ENCODE results near the gene PAQR3. TPM values are rescaled to one million over a fixed set of nuclear protein-coding genes. Genes with fewer than 3 reads are reported as not detected.

The PAQR3 gene
- total and polyA plus RNA-seq, 11 donors: 1.9 to 14.1 (median 8.5) TPM

DNA sequence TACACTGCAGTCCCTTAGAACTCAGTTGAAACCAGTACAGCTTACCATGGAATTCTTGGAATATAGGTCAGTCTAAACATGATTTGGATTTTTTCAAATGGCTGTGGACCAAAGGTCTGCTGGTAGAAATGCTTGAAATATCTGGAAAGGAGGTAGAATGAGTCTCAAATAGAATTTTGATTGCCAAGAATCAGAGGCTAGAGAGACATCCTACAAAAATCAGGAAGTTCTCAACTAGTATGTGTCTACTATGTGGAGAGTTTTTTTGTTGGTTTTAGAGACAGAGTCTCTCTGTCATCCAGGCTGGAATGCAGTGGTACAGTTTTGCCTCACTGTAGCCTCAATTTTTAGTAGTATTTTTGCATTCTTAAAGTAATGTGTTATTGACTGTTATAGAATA lies 53.6 kb downstream of the PAQR3 start:
- DNase-seq (no peak), ATAC-seq (no peak)
- H3K4me1 ChIP-seq: peaks cover 0 to 7% (median 0%) of the 10 kb centered on the region in 12 donors
- H3K4me3 ChIP-seq: no peak overlapping the region
- TF ChIP-seq POLR2A (IDR thresholded peaks at IDR 0.05): no peak
- TF ChIP-seq, protein P1, sequence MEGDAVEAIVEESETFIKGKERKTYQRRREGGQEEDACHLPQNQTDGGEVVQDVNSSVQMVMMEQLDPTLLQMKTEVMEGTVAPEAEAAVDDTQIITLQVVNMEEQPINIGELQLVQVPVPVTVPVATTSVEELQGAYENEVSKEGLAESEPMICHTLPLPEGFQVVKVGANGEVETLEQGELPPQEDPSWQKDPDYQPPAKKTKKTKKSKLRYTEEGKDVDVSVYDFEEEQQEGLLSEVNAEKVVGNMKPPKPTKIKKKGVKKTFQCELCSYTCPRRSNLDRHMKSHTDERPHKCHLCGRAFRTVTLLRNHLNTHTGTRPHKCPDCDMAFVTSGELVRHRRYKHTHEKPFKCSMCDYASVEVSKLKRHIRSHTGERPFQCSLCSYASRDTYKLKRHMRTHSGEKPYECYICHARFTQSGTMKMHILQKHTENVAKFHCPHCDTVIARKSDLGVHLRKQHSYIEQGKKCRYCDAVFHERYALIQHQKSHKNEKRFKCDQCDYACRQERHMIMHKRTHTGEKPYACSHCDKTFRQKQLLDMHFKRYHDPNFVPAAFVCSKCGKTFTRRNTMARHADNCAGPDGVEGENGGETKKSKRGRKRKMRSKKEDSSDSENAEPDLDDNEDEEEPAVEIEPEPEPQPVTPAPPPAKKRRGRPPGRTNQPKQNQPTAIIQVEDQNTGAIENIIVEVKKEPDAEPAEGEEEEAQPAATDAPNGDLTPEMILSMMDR (IDR thresholded peaks at IDR 0.05): no peak
- H3K27ac ChIP-seq: no peak overlapping the region
- intact Hi-C loops (cut with DNase I): no loop called here
- no peaks in the 10 kb centered on the region for H3K9me3 ChIP-seq
- peaks cover 0 to 58% (median 34%) of the 10 kb centered on the region in 9 donors for H3K36me3 ChIP-seq
- H3K27me3 ChIP-seq: no peaks in the 10 kb centered on the region

DNA sequence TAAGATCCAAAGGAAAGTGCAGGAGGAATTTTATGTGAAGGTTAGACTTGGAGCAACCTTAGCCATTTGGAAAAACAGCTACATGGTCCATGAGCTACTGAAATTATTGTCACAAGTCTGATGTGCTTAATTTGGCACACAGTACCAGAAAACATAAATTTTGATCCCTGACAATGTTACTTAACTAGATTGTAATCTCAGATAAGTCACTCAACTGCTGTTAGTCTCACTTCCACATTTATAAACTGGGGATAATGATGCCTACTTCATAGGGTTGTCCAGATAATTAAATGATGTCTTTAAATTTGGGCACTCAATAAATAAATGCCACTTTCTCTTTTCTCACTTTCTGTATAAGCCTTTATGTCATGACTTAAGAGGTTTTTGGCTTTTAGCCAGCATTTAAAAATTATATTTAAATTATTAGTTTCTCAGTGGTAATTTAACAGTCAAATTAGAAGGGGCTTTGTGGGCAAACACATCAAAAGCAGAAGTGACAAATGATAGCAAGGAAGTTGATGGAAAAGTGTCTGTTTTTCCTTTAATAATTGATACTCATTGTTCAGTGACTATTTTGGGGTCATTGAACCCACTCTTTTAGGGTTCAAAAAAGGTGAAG lies 58.3 kb downstream of the PAQR3 start:
- H3K9me3 ChIP-seq: no peaks in the 10 kb centered on the region
- ATAC-seq (no peak), DNase-seq (no peak)
- no peak for TF ChIP-seq POLR2A (IDR thresholded peaks at IDR 0.05)
- TF ChIP-seq, protein P1 (IDR thresholded peaks at IDR 0.05): no peak
- H3K36me3 ChIP-seq: peaks cover 0 to 70% (median 55%) of the 10 kb centered on the region in 9 donors
- intact Hi-C loops (cut with DNase I): no loop called here
- H3K4me1 ChIP-seq: no peaks in the 10 kb centered on the region
- H3K27me3 ChIP-seq: no peaks in the 10 kb centered on the region
- no peak overlapping the region for H3K4me3 ChIP-seq
- H3K27ac ChIP-seq: no peak overlapping the region

DNA sequence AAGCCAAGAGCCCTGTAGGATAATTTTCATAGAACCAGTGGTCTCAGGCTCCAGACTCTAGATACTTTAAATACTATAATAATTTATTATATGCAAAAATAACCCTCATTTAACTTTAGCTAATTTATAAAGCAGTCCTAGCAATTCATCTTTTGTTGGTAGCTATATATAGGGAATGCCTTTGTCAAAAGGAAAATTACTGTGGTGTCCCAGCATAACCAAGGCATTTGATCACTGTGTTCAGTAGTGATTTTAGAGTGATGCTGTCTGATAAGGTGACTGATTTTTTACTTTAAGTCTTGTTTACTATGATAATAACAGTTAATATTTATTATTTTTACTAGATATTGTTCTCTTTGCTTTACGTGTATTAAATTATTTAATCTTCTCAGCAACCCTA lies 61.2 kb downstream of the PAQR3 start:
- Histone ChIP-seq H3K4me1 (no peaks in the 10 kb centered on the region), H3K27ac (no peak overlapping the region), H3K27me3 (no peaks in the 10 kb centered on the region), H3K4me3 (no peak overlapping the region), H3K36me3 (peaks cover 0 to 82% (median 68%) of the 10 kb centered on the region in 9 donors), H3K9me3 (no peaks in the 10 kb centered on the region)
- ATAC-seq (no peak), DNase-seq (no peak)
- TF ChIP-seq, protein P1 (IDR thresholded peaks at IDR 0.05): no peak
- TF ChIP-seq POLR2A (IDR thresholded peaks at IDR 0.05): no peak
- WGBS, 4 donors: 98 to 100% (median 98%) methylated on average over 1 of the region's 1 CpG
- intact Hi-C loops (cut with DNase I): no loop called here

DNA sequence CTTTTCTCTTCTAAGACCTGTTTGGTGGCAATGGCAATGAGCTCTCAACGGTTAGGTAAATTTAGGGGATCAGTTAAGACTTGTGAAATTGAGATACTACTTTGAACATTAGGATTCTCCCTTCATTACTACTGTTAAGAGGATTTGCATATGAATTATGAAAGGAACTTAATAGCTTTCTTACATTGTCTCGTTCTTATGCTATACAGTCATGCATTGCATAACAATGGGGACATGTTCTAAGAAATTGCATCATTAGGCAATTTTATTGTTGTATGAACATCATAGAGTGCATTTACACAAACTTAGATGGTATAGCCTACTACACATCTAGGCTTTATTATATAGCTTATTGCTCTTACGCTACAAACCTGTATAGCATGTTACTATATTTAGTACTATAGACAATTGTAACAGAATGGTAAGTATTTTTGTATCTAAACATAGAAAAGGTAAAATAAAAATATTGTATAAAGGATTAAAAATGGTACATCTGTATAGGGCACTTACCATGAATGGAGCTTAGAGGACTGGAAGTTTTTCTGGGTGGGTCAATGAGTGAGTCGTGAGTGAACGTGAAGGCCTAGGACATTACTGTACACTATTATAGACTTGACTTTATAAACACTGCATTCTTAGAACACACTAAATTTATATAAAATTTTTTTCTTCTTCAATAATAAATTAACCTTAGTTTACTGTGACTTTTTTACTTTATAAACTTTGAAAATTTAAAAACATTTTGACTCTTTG lies 62.5 kb downstream of the PAQR3 start:
- Histone ChIP-seq H3K36me3 (peaks cover 0 to 92% (median 80%) of the 10 kb centered on the region in 9 donors), H3K27ac (no peak overlapping the region), H3K4me1 (no peaks in the 10 kb centered on the region), H3K9me3 (no peaks in the 10 kb centered on the region), H3K4me3 (no peak overlapping the region), H3K27me3 (no peaks in the 10 kb centered on the region)
- ATAC-seq (no peak), DNase-seq (no peak)
- intact Hi-C loops (cut with DNase I): no loop called here
- TF ChIP-seq POLR2A (IDR thresholded peaks at IDR 0.05): no peak
- TF ChIP-seq, protein P1 (IDR thresholded peaks at IDR 0.05): no peak
- WGBS, 4 donors: 92 to 95% (median 94%) methylated on average over 5 of the region's 5 CpGs

All from heart left ventricle (tissue), 16 donors.